Keratinocyte (primary cell): ENCODE measurements around the gene ACACB. TPM values are rescaled to one million over a fixed set of nuclear protein-coding genes. Genes with fewer than 3 reads are reported as not detected.

Experiments
- DNase-seq: peaks from one replicate; pipeline ENCODE4 v3.0.0-alpha.2; 2011; ENCODE audit warnings: low read depth, missing footprints, low spot score
- FAIRE-seq: peaks from 2 replicates; lab custom pipeline; 2011; peaks lifted over from hg19 to GRCh38; lab: Jason Lieb, UNC
- H2AFZ ChIP-seq: 2 replicates; pipeline ENCODE4 v1.6.0; 2012; ENCODE audit warnings: low read length, control low read depth, inconsistent platforms; ENCODE audit not compliant: control insufficient read depth
- H3K27ac ChIP-seq: 2 replicates; pipeline ENCODE4 v1.5.1; 2011; ENCODE audit warnings: low read length; ENCODE audit not compliant: control insufficient read depth, insufficient read depth
- H3K27me3 ChIP-seq: 3 replicates; pipeline ENCODE4 v1.6.0; 2011; ENCODE audit warnings: low read length; ENCODE audit not compliant: control insufficient read depth, insufficient read depth; ENCODE audit errors: extremely low read depth
- H3K36me3 ChIP-seq, 2 experiments: 2 replicates in 1 of 2; 3 replicates in 1 of 2; pipeline ENCODE4 v1.5.1; 2011; ENCODE audit warnings: low read length in 2 of 2, mild to moderate bottlenecking in 1 of 2; ENCODE audit not compliant: control insufficient read depth in 2 of 2, insufficient read depth in 2 of 2; ENCODE audit errors: extremely low read depth in 1 of 2
- H3K4me1 ChIP-seq: 3 replicates; pipeline ENCODE4 v1.5.1; 2011; ENCODE audit warnings: low read length; ENCODE audit not compliant: control insufficient read depth, insufficient read depth; ENCODE audit errors: extremely low read depth
- H3K4me2 ChIP-seq: 3 replicates; pipeline ENCODE4 v1.6.0; 2011; ENCODE audit warnings: low read depth, low read length; ENCODE audit not compliant: control insufficient read depth, insufficient read depth; ENCODE audit errors: extremely low read depth
- H3K4me3 ChIP-seq, 3 experiments: fragments of 200-600 bp in 1 of 3; sonication (generic) in 1 of 3; 2 replicates in 2 of 3; 3 replicates in 1 of 3; pipeline ENCODE4 v1.5.1; 2011 to 2016; ENCODE audit warnings: low read length in 3 of 3, mild to moderate bottlenecking in 3 of 3, control low read depth in 2 of 3, inconsistent platforms in 1 of 3, low read depth in 1 of 3, mixed read lengths in 1 of 3, mixed run types in 1 of 3, moderate library complexity in 1 of 3; ENCODE audit not compliant: control insufficient read depth in 2 of 3, insufficient read depth in 2 of 3; ENCODE audit errors: extremely low read depth in 1 of 3
- H3K79me2 ChIP-seq: 2 replicates; pipeline ENCODE4 v1.6.0; 2012; ENCODE audit warnings: low read length; ENCODE audit not compliant: control insufficient read depth, insufficient read depth
- H3K9ac ChIP-seq: 3 replicates; pipeline ENCODE4 v1.6.0; 2011; ENCODE audit warnings: low read length; ENCODE audit not compliant: control insufficient read depth, insufficient read depth; ENCODE audit errors: extremely low read depth
- H3K9me1 ChIP-seq: 3 replicates; pipeline ENCODE4 v1.6.0; 2011; ENCODE audit warnings: low read length; ENCODE audit not compliant: control insufficient read depth, insufficient read depth; ENCODE audit errors: extremely low read depth
- H3K9me3 ChIP-seq: 2 replicates; pipeline ENCODE4 v1.5.1; 2012; ENCODE audit warnings: low read depth, low read length; ENCODE audit not compliant: control insufficient read depth
- H4K20me1 ChIP-seq: 3 replicates; pipeline ENCODE4 v1.6.0; 2011; ENCODE audit warnings: low read length; ENCODE audit not compliant: control insufficient read depth, insufficient read depth; ENCODE audit errors: extremely low read depth
- CTCF ChIP-seq, 3 experiments: IDR thresholded peaks in 1 of 3; conservative IDR thresholded peaks in 1 of 3; optimal IDR thresholded peaks in 1 of 3; 2 replicates in 2 of 3; 3 replicates in 1 of 3; pipeline versions ENCODE3 to v1.5.1; 2011; ENCODE audit warnings: low read length in 3 of 3, mild to moderate bottlenecking in 3 of 3, moderate library complexity in 2 of 3, control low read depth in 1 of 3, inconsistent platforms in 1 of 3; ENCODE audit not compliant: insufficient read depth in 2 of 3; ENCODE audit errors: extremely low read depth in 1 of 3
- EZH2 ChIP-seq: IDR thresholded peaks from one replicate; pipeline ENCODE4 v1.6.1; 2012; ENCODE audit warnings: inconsistent platforms, mild to moderate bottlenecking, low read length, moderate library complexity
- dilution Hi-C: fragments of 300-500 bp; cut with MboI; formaldehyde crosslinking; loops from one replicate; pipeline ENCODE4 v1.7.0; 2020; ENCODE audit warnings: low sequenced_read_pairs; ENCODE audit not compliant: extremely low pct_ligation_motif_present
- polyA plus RNA-seq, 5 experiments: library from polyadenylated mRNA; depleted of rRNA in 3 of 5; stranded (reverse) in 3 of 5; stranded (forward) in 1 of 5; unstranded in 1 of 5; fragments of >200 nt; gene quantifications; 1 replicate in 1 of 5; 2 replicates in 3 of 5; 3 replicates in 1 of 5; pipeline versions ENCODE4 v1.2.1 to v1.2.3, GENCODE V29; 2011 to 2012; ENCODE audit warnings: missing spikeins in 2 of 5, low read depth in 1 of 5, low replicate concordance in 1 of 5

Gene ACACB
- polyA plus RNA-seq, 1 donor (not counting 4 experiments of a cell fraction or from before 2014, with no cell fraction given), result 1.3 TPM

DNA sequence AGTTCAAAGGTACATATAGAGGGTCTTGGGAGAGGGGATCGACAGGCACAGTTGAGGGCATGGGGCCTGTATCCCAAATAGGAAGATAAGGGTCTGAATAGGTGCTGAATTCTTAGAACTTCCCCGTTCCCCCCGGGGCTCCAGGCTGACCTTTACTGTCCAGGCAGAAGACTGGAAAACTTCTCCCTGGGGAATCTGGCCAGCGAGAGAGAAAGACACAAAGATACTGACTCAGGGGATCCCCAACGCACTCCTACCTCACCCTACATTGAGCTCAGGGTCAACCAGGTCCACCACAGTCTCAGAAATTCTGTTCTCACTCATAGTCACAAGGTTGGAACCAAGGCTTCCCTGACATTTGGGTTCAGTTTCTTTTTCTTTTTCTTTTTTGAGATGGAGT lies 46.2 kb downstream of the ACACB start:
- no peak overlapping the region for H3K4me2 ChIP-seq
- no peaks in the 10 kb centered on the region for H3K9me1 ChIP-seq
- no peak overlapping the region for H3K4me3 ChIP-seq
- H3K36me3 ChIP-seq, result no peaks in the 10 kb centered on the region
- H3K4me1 ChIP-seq, result no peaks in the 10 kb centered on the region
- no peaks in the 10 kb centered on the region for H4K20me1 ChIP-seq
- FAIRE-seq (no peak), DNase-seq (no peak)
- no peak overlapping the region for H2AFZ ChIP-seq
- dilution Hi-C loops, result no loop called here
- H3K79me2 ChIP-seq, result no peaks in the 10 kb centered on the region
- H3K27me3 ChIP-seq, result no peaks in the 10 kb centered on the region
- H3K9me3 ChIP-seq, result no peaks in the 10 kb centered on the region
- no peak overlapping the region for H3K9ac ChIP-seq
- no peak overlapping the region for H3K27ac ChIP-seq
- TF ChIP-seq CTCF (optimal IDR thresholded peaks at IDR 0.05 in 1 of 3, IDR thresholded peaks at IDR 0.05 in 1 of 3, conservative IDR thresholded peaks at IDR 0.05 in 1 of 3; ENCODE audit: extremely low read depth in 1 of 3, insufficient read depth in 2 of 3, low read length in 3 of 3) (no peak), EZH2 (no peak)

DNA sequence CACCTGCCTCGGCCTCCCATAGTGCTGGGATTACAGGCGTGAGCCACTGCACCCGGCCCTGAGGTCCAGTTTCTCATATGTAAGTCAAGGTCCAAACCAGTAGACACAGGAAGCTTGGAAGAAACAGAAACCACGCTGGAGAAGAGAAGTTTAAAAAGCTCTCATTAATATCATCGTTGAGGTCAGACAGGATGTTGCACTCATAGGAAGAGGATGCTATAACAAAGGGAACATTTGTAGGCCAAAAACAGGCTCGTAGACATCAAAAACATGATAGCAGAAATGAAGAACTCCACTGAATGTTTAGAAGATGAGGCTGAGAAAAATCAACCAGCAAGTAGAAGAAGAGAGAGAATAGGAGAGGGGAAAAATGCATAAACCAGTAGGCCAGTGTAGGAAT lies 46.8 kb downstream of the ACACB start:
- no peaks in the 10 kb centered on the region for H4K20me1 ChIP-seq
- H3K4me3 ChIP-seq, result no peak overlapping the region
- no peak for DNase-seq
- no peak for FAIRE-seq
- no peak overlapping the region for H3K4me2 ChIP-seq
- H3K9ac ChIP-seq, result no peak overlapping the region
- no peak overlapping the region for H3K27ac ChIP-seq
- H3K27me3 ChIP-seq, result no peaks in the 10 kb centered on the region
- no peaks in the 10 kb centered on the region for H3K79me2 ChIP-seq
- no peaks in the 10 kb centered on the region for H3K36me3 ChIP-seq
- H3K4me1 ChIP-seq, result no peaks in the 10 kb centered on the region
- TF ChIP-seq CTCF (optimal IDR thresholded peaks at IDR 0.05 in 1 of 3, IDR thresholded peaks at IDR 0.05 in 1 of 3, conservative IDR thresholded peaks at IDR 0.05 in 1 of 3; ENCODE audit: extremely low read depth in 1 of 3, insufficient read depth in 2 of 3, low read length in 3 of 3) (no peak), EZH2 (no peak)
- H3K9me3 ChIP-seq, result no peaks in the 10 kb centered on the region
- dilution Hi-C loops, result no loop called here
- H3K9me1 ChIP-seq, result no peaks in the 10 kb centered on the region
- H2AFZ ChIP-seq, result no peak overlapping the region
